A549 (cell line): ENCODE measurements around the gene ULK1.

Source experiments
- BHLHE40 ChIP-seq: IDR thresholded peaks from 2 replicates; pipeline ENCODE4 v1.6.1; 2012; ENCODE audit warnings: low read depth, low read length, inconsistent platforms
- CBX8 ChIP-seq: fragments of 200-600 bp; sonication (generic); IDR thresholded peaks from 2 replicates; pipeline ENCODE4 v1.6.1; 2016
- CHD2 ChIP-seq: fragments of 150-350 bp; IDR thresholded peaks from 2 replicates; pipeline ENCODE4 v1.6.1; 2014; ENCODE audit warnings: low read length; ENCODE audit not compliant: partially characterized antibody
- CTCF ChIP-seq: fragments of >200 bp; sonication (Bioruptor Twin); formaldehyde crosslinking; IDR thresholded peaks from 3 replicates; pipeline ENCODE4 v1.5.1; 2016
- E2F6 ChIP-seq: IDR thresholded peaks from 2 replicates; pipeline ENCODE4 v1.6.1; 2012; ENCODE audit warnings: low read depth, borderline replicate concordance
- MAX ChIP-seq: IDR thresholded peaks from 2 replicates; pipeline ENCODE4 v1.6.1; 2012
- RAD21 ChIP-seq, 2 experiments: fragments of >200 bp in 1 of 2; sonication (Bioruptor Twin) in 1 of 2; formaldehyde crosslinking in 1 of 2; IDR thresholded peaks in 1 of 2; conservative IDR thresholded peaks in 1 of 2; 2 replicates in 1 of 2; 3 replicates in 1 of 2; pipeline ENCODE4 v1.6.1; 2012 to 2018; ENCODE audit warnings: inconsistent platforms in 1 of 2

- TF ChIP-seq CTCF (no peak), BHLHE40 (no peak), CBX8 (no peak), MAX (no peak), RAD21 (conservative IDR thresholded peaks at IDR 0.05 in 1 of 2, IDR thresholded peaks at IDR 0.05 in 1 of 2) (peak; percentile 22 to 46; a peak in 2 of 5 replicates), CHD2 (no peak), E2F6 (no peak)
These were observed 40.3 kb upstream of the ULK1 start for GRCh38 chr12:131853832-131854797.
